Astrocyte of the spinal cord (primary cell): ENCODE data around the gene SUMF2.
"Not testable (repeated sequence)": the region's sequence is repeated elsewhere in the genome, so short reads cannot be mapped to it uniquely, and the experiment has no call there.

Source experiments
- DNase-seq: peaks from one replicate; pipeline ENCODE4 v3.0.0; 2011; ENCODE audit warnings: low read depth, low spot score
- H3K4me3 ChIP-seq: 2 replicates; pipeline ENCODE4 v1.5.1; 2011; ENCODE audit warnings: low read depth, mild to moderate bottlenecking, low read length, moderate library complexity
- in situ Hi-C: cut with HindIII; loops from 2 replicates; pipeline ENCODE4 v1.10.0; 2017; ENCODE audit warnings: low sequenced_read_pairs
- TF ChIP-seq, protein P1 (sequence below): IDR thresholded peaks from 2 replicates; pipeline ENCODE4 v1.5.1; 2012; ENCODE audit warnings: low read depth, mild to moderate bottlenecking, low read length, inconsistent platforms

SUMF2 gene

DNA sequence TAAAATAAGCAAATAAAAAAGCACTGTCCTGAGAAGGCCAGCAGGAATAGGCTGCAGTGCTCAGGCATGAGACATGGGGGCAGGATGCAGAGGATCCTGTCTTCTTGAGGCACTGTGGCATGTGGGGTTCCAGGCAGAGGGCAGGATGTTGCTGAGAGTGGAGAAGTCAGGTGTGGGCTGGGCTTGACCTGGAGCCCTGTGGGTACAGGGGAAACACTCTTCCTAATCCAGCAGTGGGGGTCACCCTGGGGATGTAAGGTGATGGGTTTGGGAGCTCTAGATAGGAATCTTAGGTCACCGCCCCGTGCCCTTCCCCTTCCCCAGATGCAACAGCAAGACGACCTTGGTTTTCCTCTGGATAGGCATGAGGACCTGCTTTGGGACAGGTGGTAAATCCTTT is 13.6 kb downstream of the SUMF2 start:
- no peak overlapping the region for H3K4me3 ChIP-seq
- no peak for DNase-seq
- TF ChIP-seq, protein P1, sequence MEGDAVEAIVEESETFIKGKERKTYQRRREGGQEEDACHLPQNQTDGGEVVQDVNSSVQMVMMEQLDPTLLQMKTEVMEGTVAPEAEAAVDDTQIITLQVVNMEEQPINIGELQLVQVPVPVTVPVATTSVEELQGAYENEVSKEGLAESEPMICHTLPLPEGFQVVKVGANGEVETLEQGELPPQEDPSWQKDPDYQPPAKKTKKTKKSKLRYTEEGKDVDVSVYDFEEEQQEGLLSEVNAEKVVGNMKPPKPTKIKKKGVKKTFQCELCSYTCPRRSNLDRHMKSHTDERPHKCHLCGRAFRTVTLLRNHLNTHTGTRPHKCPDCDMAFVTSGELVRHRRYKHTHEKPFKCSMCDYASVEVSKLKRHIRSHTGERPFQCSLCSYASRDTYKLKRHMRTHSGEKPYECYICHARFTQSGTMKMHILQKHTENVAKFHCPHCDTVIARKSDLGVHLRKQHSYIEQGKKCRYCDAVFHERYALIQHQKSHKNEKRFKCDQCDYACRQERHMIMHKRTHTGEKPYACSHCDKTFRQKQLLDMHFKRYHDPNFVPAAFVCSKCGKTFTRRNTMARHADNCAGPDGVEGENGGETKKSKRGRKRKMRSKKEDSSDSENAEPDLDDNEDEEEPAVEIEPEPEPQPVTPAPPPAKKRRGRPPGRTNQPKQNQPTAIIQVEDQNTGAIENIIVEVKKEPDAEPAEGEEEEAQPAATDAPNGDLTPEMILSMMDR = no peak
- in situ Hi-C loops = no loop called here

GRCh38 chr7:56078196-56078595 is 14.1 kb downstream of the SUMF2 start:
- DNase-seq = no peak
- in situ Hi-C loops = no loop called here
- no peak overlapping the region for H3K4me3 ChIP-seq
- TF ChIP-seq, protein P1 = no peak

GRCh38 chr7:56079450-56080185 is 15.5 kb downstream of the SUMF2 start:
- in situ Hi-C loops = no loop called here
- H3K4me3 ChIP-seq = no peak overlapping the region
- peak; percentile 80 for DNase-seq
- TF ChIP-seq, protein P1 = peak; percentile 92

DNA sequence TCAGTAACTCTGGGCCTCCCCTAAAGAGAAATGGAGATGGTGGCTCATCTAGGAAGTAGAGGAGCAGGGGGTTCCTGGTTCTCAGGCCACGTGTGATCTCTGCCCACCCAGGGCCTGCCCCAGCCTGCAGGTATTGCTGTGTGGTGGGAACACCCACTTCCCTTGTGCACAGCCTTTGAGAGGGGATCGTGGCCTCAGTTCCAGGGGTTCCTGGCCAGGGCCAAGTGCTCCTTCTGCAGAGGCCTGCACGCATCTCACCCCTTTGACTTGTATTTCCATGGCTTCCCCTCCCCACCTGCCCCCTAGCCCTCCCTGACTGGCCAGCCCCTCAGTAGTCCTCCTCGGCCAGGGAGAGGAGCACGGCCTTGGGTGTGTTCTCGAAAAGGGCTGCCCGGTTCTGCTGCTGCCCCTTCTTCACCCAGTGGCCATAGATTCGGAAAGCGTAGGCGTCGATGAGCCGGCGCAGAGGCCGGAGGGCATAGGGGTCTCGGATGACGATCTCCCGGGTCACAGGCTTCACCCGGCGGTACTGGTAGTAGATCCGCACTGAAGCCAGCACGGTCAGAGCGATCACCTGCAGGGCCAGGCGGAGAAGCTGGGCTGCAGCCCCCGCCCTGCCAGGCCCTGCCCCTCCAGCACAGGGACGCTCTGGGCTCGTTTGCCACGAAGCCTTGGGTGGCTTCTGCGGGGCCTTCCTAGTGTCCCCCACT is 16.8 kb downstream of the SUMF2 start:
- DNase-seq, H3K4me3 ChIP-seq, in situ Hi-C loops: not testable (repeated sequence)

GRCh38 chr7:56081626-56082340 is 17.7 kb downstream of the SUMF2 start:
- DNase-seq = no peak
- in situ Hi-C loops = no loop called here
- TF ChIP-seq, protein P1 = no peak
- H3K4me3 ChIP-seq = no peak overlapping the region

- TF ChIP-seq, protein P1 = no peak
- in situ Hi-C loops = no loop called here
- H3K4me3 ChIP-seq = no peak overlapping the region
- DNase-seq = no peak
Observed at GRCh38 chr7:56083150-56083785, 19.2 kb downstream of the SUMF2 start.
